Measurements from ENCODE around the gene RAB30.
"Not testable (repeated sequence)": the region's sequence is repeated elsewhere in the genome, so short reads cannot be mapped to it uniquely, and the experiment has no call there.

Gene RAB30

DNA sequence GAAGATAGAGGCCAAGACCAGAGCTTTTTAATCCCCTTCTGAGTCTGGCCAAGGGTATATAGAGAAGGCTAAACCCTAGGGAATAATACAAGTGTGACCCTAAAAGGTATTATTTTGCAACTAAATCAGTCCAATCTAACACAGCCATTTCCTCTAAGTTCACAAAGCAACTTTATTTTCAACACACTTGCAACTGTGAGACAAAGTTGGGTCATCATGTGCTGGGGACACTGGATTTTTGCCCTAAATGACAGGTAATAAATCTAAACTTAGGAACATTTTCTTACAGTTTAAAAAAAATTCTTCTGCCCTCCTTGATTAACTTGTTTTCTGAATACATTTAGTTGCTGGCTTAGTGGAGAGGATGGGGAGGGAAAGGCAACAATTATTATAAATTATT is 91.9 kb downstream of the RAB30 start:
- DNase-seq, result no peak

DNA sequence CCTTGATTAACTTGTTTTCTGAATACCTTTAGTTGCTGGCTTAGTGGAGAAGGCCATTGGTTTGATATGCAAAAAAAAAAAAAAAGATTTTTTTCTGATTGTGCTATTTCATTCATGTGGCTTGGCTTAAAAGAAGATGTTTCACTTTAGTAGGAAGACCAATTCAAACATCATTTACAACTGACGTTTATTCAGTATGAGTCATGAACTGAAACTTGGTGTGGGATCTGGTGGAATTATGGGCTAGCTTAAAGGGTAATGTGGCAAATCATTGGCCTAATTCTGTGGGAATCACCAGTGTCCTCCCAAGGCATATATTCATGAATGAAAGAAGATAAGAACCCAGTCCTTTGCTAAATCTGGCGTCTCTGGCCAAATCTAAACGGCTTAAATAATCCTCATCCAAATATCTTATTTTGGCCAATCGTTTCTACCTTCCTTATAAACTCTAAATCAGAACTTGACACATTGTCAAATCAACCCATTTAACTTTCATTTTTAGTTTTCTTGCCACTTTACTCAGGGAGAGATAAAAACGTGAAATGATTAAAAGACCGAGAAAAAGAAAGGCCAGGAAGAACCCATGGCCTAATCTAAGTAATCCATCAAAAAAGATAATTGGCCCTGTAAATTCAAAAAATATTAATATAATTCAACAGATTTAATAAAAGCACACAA is 93.1 kb downstream of the RAB30 start:
- no peak for DNase-seq

DNA sequence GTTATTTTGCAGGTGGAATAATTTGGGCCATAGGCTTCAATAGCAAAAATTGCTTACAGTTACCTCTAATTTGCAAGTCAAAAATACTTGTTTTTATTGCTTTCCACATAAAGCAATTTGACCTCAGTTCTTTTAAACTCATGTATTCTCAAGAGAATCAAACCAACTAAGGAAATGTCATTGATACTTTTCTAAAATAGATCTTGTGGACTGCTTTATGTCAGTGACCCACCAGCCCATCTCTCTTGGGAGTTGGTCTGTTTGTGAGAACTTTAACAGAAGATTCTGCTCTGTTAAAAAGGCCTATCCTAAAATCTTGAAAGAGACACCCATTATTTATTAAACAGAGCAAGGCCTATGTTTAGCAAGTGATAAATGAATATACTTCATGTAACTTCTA is 94.9 kb downstream of the RAB30 start:
- DNase-seq, result no peak

DNA sequence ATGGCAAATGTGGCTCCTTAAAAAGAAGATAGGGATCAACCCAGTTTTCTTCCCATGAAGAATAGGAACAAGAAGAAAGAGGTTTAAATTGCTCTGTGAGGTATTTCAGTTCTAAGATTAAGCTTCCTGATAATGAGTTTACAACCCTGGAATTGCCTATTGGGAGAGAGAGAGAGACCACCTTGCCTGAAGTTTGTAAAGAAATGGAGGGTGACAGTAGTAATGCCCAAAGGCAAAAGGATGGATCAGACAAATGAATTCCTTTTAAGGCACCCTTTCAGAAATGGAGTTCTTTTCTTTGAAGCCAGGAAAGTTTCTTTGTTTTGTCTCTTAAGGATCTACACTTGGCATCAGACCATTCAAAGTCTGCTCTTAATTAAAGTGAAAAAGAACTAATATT is 95.8 kb downstream of the RAB30 start:
- no peak for DNase-seq

DNA sequence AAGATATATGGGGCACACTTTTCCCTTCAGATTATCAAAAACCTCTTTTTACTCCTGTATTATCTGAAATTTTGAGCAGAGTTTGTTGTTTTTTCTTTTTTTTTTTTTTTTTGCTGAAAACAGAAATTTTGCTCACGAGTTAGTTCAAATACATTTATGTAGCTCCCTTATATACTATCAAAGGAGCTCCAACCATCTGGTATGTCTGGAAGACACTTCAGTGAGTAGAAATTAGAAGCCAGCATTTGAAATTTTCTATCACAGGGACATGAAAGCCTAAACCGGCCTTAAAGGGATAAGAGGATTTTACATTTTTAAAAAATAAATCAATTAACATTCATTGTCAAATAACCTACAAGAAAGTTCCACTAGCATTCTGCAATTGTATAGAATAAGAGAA is 96.8 kb downstream of the RAB30 start:
- DNase-seq, result no peak

DNA sequence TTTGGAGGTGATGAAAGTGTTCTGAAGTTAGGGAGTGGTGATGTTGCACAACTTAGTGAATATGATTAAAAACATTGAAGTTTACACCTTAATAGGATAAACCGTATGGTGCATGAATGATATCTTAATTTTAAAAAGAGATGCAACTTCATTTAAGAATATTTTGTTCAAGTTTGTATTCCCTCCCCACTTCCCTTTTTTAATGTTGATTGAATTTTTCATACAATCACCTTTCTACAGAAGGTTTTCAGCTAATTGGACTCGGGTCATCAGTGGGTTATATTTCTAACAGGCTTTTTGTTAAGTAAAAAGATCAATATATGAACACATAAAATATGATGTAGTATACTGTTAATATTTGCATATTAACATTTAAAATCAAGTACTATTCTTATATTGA is 97.6 kb downstream of the RAB30 start:
- DNase-seq, result no peak

DNA sequence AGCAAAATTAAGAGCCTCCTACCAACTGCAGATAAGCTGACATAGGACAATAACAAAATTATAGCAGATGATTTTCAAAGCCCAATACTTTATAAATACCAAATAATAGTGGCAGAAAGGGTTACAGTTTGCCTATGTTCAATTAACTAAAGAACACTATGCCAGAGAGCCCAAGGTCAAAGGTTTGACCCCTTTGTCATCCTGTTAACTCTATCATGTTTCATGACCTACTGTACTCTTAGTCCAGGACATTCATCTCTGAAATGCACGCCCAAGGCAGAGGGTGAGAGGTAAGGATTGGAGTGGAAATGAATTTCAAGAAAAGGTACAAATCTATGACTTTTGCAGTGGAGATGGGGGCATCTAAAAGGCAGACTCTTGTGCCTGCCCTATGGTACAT is 99.6 kb downstream of the RAB30 start:
- DNase-seq, result no peak

DNA sequence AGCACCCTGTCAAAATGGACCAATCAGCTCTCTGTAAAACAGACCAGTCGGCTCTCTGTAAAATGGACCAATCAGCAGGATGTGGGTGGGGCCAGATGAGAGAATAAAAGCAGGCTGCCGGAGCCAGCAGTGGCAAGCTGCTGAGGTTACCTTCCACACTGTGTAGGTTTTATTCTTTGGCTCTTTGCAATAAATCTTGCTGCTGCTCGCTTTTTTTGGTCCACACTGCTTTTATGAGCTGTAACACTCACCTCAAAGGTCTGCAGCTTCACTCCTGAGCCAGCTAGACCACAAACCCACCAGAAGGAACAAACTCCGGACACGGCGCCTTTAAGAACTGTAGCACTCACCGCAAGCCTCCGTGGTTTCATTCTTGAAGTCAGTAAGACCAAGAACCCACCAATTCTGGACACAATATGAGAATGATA is 100.2 kb downstream of the RAB30 start:
- DNase-seq, result peak; percentile 39 to 50

DNA sequence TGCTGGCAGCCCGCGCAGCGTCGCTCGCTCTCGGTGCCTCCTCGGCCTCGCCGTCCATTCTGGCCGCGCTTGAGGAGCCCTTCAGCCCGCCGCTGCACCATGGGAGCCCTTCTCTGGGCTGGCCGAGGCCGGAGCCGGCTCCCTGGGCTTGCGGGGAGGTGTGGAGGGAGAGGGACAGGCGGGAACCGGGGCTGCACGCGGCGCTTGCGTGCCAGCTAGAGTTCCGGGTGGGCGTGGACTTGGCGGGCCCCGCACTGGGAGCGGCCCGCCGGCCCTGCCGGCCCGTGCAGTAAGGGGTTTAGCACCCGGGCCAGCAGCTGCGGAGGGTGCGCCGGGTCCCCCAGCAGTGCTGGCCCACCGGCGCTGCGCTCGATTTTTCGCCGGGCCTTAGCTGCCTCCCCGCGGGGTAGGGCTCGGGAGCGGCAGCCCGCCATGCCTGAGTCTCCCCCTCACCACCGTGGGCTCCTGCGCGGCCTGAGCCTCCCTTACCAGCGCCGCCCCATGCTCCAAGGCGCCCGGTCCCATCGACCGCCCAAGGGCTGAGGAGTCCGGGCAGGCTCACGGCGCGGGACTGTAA is 101.1 kb downstream of the RAB30 start:
- DNase-seq, result not testable (repeated sequence)

DNA sequence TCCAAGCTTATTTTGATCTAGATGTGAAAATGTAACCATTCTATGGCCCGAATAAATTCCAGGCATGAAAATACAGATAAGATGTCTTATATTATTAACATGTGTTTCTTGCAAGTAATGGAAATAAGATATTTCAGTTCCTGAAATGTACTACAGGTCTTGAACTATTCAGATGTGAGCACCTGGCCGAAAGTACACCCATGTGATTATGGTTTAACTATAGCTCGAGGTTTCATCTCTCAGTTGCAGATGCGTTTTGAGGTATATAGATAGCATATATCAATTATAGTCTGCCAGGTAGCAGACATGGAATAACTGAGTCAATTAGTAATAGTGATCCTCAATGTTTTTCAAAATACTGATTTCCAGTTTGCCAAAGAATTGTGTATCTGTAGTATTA is 101.9 kb downstream of the RAB30 start:
- no peak for DNase-seq

DNA sequence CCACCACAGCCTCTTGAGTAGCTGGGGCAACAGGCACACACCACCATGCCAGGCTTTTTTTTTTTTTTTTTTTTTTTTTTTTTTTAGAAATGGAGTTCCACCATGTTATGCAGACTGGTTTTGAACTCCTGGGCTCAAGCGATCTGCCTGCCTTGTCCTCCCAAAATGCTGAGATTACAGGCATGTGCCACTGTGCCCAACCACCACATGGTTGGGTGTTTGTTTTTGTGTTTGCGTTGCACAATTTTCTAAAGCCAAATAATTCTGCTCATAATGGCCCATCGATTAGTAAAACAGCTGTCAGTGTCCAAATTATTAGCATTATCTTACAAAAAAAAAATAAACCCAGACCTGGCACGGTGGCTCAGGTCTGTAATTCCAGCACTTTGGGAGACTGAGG is 104.3 kb downstream of the RAB30 start:
- no peak for DNase-seq

DNA sequence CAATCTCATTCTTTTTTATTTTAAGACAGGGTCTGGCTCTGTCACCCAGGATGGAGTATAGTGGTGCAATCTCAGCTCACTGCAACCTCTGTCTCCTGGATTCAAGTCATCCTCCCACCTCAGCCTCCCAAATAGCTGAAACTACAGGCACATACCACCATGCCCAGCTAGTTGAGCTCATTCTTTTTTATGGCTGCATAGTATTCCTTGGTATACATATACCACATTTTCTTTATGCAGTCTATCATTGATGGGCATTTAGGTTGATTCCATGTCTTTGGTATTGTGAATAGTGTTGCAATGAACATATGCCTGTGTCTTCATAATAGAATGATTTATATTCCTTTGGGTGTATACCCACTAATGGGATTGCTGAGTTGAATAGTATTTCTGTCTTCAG is 109.7 kb downstream of the RAB30 start:
- not testable (repeated sequence) for DNase-seq

DNA sequence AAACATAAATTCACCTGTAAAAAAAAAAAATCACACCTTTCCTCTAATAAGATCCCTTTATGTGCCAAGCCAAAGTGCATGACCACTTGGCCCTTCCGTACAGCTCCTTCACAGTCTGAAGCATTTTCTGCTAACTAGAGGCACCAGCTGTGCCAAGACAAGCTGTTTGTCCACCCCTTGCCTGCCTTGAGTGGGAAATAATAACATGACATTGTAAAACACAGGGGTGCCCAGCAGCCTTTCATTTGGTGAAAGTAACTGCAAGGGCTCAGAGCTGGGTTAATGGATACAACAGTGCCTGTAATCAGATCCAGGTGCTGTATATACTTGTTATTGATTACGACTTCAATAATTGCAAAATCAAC is 110.9 kb downstream of the RAB30 start:
- DNase-seq, result no peak

DNA sequence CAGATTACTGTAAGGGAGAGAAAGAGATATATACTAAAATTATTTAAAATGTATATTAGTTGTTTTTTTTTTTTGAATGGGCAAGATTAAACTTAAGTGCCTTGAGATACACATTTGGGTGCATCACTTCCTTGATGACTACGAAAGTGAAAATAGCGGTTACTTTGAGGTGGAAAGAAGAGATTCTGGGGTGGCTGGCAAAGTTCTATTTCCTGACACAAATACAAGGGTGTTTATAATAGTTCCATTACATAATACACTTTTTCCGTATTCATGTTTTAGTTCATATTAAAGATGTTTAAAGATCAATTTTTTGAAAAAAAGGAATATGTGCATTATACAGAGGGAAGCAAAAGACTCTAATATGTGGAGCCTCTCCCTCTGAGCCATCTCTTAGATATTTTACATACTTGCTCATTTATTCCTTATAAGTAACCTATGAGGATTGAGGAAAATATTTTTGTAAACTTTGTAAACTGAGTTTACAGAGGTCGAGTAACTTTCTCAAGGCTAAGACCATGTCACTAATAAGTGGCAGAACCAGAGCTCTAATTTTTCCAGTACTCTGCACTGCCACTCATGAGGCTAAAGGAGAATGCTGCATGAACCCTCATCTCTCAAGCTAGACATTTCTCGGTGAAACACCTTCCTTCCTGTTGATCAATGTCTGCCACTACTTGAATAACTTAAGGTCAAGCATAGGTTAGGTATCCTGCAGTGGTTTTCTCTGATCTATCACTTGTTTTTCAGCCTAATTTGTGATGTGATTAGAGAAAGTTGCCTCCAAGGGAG is 111.5 kb downstream of the RAB30 start:
- no peak for DNase-seq

DNA sequence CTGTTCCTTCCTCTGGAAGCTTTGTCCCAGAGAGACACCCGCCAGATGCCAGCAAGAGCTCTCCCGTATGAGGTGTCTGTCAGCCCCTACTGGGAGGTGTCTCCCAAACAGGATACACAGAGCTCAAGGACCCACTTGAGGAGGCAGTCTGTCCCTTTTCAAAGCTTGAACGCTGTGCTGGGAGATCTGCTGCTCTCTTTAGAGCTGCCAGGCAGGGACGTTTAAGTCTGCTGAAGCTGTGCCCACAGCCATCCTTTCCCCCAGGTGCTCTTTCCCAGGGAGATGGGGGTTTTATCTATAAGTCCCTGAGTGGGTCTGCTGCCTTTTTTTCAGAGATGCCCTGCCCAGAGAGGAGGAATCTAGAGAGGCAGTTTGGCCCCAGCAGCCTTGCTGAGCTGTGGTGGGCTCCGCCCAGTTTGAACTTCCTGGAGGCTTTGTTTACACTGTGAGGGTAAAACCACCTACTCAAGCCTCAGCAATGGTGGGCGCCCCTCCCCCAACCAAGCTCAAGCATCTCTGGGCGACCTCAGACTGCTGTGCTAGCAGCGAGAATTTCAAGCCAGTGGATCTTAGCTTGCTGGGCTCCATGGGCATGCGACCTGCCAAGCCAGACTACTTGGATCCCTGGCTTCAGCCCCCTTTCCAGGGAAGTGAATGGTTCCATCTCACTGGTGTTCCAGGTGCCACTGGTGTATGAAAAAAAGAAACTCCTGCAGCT is 115.8 kb downstream of the RAB30 start:
- peak; percentile 31 to 36 for DNase-seq

DNA sequence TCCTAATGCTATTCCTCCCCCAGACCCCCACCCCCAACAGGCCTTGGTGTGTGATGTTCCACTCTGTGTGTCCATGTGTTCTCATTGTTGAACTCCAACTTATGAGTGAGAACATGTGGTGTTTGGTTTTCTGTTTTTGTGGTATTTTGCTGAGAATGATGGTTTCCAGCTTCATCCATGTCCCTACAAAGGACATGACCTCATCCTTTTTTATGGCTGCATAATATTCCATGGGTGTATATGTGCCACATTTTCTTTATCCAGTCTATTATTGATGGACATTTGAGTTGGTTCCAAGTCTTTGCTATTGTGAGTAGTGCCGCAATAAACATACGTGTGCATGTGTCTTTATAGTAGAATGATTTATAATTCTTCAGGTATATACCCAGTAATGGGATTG is 121.2 kb downstream of the RAB30 start:
- DNase-seq, result not testable (repeated sequence)

DNA sequence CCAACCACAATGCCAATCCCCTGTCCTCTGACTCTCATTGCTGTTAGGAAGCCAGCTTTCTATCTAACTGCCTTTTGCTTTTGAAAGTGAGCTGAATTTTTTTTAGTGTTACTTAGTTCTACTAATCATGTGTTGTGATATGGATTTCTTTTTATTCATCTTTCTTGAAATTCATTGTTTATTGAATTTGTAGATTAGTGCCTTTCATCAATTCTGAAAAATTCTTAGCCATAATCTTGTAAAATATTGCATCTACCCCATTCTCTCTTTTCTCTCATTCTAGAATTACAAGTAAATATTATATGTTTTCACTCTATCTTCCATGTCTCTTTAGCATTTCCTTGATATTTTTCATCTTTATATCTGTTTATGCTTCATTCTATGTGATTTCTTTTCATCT is 122.3 kb downstream of the RAB30 start:
- DNase-seq, result no peak

DNA sequence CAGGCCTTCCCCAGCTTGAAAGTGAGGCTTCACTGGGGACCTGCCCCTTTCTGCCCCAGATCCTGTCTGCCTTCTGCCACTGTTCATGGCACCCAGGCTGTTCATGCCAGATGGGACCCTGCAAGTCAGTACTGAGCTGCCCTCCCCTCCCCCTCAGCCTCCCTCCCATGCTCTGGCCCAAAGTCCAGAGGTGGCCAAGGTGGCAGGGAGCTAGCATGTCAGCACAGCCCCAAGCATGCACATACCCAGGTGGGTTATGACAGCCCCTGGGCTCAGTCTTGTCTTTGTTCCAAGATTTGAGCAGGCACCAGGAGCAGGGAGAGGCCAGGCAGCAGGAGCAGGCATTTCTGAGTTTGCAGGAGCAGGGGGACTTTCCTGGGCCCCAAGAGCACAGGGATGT is 126.0 kb downstream of the RAB30 start:
- DNase-seq, result no peak

DNA sequence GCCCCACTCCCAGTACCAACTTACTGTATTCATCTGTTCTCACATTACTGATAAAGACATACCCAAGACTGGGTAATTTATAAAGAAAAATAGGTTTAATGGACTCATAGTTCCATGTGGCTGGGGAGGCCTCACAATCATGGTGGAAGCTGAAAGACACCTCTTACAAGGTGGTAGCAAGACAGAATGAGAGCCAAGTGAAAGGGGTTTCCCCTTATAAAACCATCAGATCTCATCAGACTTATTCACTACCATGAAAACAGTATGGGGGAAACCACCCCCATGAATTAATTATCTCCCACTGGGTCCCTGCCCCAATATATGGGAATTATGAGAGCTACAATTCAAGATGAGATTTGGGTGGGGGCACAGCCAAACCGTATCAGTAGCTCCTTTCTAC is 126.7 kb downstream of the RAB30 start:
- DNase-seq, result not testable (repeated sequence)

DNA sequence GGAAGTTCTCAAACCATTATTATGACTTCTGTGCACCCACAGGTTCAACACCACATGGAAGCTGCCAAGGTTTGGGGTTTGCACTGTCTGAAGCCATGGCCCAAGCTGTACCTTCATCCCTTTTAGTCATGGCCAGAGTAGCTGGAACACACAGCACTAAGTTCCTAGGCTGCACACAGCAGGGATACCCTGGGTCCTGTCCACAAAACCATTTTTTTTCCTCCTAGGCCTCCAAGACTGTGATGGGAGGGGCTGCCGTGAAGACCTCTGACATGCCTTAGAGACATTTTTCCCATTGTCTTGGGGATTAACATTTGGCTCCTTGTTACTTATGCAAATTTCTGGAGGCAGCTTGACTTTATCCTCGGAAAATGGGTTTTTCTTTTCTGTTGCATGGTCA is 127.5 kb downstream of the RAB30 start:
- no peak for DNase-seq

DNA sequence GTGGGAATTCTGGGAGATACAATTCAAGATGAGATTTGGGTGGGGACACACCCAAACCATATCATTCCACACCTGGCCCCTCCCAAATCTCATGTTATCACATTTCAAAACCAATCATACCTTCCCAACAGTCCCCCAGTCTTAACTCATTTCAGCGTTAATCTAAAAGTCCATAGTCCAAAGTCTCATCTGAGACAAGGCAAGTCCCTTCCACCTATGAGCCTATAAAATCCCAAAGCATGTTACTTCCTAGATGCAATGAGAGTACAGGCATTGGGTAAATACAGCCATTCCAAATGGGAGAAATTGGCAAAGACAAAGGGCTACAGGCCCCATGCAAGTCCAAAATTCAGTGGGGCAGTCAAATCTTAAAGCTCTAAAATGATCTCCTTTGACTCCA is 128.3 kb downstream of the RAB30 start:
- DNase-seq, result not testable (repeated sequence)

DNA sequence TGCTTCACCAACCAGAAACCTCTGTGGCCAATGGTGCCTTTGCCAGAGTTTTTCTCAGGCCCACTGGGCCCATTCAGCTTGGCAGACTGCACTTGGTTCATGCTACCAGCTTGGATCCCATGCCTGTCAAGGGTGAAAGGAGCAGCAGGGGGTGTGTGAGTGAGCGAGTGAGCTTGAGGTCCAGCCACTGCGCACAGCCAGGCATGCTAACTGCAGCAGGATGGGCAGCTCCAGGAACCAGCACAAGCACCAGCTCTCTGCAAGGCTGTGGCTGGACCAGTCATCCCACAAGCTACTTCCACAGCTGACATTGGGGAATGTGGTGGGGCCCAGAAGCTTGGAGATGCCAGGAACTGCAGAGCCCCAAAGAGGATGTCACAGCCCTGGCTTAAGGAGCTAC is 129.3 kb downstream of the RAB30 start:
- no peak for DNase-seq

DNA sequence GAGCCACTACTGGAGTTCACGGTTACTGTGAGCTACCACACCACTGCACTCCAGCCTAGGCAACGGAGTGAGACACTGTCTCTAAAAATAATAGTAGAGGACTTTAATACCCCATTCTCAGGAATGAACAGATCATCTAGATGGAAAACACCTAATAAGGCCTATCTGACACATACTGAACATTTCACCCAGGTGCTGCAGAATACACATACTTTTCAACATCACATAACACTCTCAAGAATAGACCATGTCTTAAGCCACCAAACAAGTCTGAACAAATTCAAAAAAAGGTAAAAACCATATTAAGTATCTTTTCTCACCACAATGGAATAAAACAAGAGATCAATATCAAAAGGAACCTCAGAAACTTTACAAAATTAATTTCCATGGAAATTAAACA is 132.2 kb downstream of the RAB30 start:
- no peak for DNase-seq

DNA sequence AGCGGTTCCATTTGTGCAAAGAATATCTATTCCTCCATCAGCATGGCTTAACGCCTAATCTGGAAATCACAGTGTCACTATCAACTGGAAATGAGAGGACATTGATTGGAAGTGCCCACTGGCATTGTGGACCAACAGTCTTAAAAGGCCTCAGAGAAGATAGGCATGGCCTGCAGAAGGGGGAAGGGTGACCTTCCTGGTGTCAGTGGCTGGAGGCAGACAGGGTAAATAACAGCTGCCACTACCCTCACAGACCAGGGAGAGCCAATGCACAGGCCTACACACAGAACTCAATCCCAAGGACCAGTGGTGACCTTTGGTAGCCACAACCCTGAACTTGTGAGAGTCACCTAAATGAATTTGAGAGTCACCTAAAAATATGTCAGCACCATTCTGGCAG is 134.1 kb downstream of the RAB30 start:
- DNase-seq, result no peak

All from activated CD4-positive, alpha-beta T cell treated with anti-CD3 and anti-CD28 coated beads, Interleukin-2, amount 50 U/mL, for 48 hours (primary cell).